HG03108 (cell line): ENCODE data around the gene C1orf53.
"Not testable (repeated sequence)": the region's sequence is repeated elsewhere in the genome, so short reads cannot be mapped to it uniquely, and the experiment has no call there.

ENCODE experiments used
- ATAC-seq: cut with Tn5 transposase; IDR thresholded peaks from one replicate; pipeline ENCODE4 v1.9.1; 2021; ENCODE audit warnings: moderate library complexity; ENCODE audit not compliant: unreplicated experiment

The C1orf53 gene

DNA sequence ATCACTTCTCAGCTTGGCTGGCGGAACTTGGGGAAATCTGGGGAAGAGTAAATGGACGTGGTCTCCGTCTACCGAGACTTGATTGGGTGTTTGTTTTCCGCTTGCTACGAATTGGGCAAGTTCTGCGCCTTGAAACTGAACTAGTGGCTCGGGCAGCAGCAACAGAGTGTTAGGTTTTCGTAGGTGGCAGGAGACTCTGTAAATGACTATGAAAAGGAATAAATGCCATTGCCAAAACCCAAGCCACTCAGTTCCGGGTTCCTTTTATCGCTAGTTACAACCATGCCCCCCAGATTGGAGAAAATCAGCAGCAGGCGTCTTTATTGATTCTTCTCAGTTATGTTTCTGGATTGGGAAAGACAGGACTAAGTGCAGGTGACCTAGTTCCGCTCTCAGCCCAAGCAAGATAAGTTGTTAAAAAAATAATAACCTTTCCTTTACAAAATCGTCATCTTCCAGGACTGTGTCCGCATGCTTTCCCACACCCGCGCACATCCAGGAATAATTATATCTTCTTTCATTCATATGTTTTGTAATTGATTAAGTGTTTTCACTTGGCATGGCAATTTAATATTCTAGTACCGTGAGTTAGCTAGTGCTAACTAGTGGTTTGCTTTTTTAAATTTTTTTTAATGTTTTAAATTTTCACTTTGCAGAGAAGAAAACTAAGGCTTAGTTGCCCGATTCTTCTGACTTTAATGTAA, 18.1 kb downstream of the C1orf53 start:
- no peak for ATAC-seq

GRCh38 chr1:197921235-197922069, 19.0 kb downstream of the C1orf53 start:
- no peak for ATAC-seq

GRCh38 chr1:197922070-197922390, 19.6 kb downstream of the C1orf53 start:
- ATAC-seq, result no peak

GRCh38 chr1:197923038-197923437, 20.6 kb downstream of the C1orf53 start:
- ATAC-seq, result no peak

DNA sequence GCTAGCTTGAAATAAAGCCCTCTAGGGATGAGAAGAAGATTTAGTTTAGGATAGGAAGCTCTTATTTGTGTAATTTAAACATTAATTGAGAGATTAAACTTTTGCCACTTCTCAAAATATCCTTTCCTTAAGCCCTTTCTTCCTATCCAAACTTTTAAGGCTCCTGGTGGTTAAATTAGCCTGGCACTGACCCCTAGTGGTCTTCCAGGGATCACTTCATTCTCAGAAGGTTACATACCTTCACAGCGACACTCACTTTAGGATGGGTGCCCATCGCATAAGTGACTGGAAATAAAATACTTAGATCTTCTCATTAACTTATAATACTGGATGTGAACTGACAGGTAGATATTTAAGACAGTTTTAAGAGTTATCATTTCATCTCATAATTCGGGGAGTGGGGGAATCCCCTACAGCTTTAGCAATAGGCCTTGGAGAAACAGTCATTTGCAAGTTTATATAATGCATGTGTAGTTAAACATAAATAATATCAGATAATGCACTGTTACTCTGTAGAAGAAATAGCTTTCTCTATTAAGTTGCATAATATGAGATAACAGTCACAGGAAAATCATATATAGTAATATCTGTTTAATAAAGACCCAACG, 22.2 kb downstream of the C1orf53 start:
- no peak for ATAC-seq

GRCh38 chr1:197927908-197928665, 25.7 kb downstream of the C1orf53 start:
- ATAC-seq, result no peak

- ATAC-seq, result no peak
Observed at GRCh38 chr1:197928849-197929336, 26.5 kb downstream of the C1orf53 start.

DNA sequence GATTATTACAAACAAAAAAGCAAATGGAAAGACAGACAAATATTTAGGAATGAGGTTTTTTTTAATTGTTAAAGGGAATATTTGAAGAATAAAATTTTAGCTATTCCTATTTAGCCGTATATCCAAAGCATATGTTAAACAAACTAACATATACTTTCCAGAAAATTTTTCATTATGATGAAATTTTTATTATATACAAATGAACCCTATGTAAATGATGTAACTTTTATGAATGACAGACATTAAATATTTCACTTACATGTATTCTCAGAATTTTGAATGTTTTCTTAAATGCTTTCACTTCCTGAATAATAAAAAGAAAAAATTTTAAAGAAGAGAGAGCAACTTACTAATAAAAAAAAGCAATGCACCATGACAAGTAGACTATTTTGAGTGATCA, 30.6 kb downstream of the C1orf53 start:
- ATAC-seq, result no peak

GRCh38 chr1:197933647-197934046, 31.2 kb downstream of the C1orf53 start:
- no peak for ATAC-seq

DNA sequence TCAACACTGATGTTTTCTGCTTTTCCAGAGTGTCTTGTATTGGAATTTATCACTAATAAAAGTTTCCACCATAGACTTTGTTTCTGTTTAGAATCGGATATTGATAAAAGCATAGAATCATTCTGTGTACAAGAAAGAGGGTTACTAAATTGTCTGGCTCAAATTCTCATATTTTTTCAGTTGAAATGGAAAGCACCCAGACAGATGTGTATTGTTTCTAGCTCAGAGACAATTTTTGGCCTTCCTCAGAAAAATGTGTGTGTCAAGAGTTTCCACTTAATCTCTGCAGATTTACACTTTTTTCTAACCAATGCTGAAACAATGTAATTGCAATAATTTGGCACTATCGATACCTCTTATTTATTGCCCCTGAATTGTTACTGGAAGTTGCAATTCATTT, 35.0 kb downstream of the C1orf53 start:
- ATAC-seq, result no peak

- ATAC-seq, result no peak
Observed at GRCh38 chr1:197937892-197938291, 35.5 kb downstream of the C1orf53 start.

DNA sequence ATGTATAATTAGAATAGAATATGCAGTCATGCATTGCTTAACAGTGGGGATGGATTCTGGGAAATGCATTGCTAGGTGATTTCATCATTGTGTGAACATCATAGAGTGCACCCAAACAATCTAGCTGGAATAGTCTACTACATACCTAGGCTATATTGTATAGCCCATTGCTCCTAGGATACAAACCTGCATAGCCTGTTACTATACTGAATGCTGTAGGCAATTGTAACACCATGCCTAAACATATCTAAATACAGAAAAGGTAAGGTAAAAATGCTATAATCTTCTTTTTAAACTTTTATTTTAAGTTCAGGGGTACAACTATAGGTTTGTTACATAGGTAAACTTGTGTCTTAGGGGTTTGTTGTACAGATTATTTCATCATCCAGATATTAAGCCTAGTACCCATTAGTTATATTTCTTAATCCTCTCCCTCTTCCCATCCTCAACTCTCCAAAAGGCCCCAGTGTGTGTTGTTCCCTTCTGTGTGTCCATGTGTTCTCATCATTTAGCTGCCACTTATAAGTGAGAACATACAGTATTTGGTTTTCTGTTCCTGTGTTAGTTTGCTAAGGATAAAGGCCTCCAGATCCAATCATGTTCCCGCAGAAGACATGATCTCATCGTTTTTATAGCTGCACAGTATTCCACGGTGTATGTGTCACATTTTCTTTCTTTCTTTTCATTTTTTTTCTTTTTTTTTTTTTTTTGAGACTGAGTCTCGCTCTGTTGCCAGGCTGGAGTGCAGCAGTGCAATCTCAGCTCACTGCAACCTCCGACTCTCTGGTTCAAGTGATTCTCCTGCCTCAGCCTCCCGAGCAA, 36.9 kb downstream of the C1orf53 start:
- not testable (repeated sequence) for ATAC-seq

DNA sequence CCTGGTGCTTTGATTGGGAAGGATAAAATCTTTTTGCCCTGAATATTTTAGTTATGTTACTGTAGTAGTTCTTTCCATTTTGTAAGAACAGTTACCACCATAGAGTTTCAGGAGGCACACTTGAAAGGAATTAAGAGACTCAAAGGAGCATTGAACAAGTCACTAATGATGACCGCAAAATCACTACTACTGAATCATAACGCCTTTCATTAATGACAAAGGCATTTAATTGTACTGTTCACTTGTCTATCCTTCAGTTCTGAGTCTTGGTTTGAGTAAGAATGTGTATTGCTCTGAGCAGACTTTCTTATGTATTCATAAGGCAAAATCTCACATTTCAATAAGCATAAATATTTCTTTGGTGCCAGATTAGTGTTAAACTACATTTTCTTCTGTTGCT, 39.6 kb downstream of the C1orf53 start:
- no peak for ATAC-seq

GRCh38 chr1:197944485-197944884, 42.1 kb downstream of the C1orf53 start:
- ATAC-seq, result no peak

DNA sequence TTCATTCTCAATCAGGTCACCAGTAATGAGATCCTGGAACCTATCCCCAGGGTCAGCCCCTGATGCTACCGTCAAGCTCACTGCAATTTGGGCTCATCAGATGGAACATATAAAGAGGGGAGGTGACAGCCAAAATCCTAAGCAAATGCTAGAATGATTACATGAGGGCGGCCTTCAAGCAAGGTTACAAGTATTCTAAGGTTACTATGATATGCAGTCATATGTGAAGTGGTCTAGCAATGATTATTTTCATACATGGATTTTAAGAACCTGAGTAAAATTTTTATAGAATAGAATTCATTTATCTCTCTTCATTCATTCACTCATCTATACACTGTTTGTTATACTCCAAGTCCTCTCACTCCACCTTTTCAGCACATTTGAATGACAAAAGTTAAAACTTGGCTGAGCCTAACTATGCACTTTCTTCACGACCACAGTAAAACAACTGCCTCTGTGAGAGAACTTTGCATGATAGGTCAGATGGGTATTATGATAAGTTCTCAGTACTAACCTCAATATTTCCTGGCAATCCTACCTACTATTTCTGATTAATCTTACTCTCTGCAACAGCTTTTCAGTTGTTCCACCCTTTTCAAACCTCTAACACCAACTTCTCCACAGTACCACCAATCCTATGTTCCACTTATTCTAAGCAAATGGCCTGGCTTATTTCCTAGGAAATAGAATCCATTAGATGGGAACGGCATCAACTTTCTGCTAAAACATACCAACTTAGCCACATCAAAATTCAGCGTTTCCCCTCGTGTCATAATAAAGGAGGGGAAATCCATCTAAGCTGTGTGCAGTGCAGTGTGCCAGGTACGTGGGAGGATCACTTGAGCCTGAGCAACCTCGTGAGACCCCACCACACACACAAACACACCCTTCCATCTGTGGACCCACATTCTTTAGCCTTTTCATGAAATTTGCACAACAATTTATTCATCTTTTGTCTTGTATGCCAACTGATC, 46.8 kb downstream of the C1orf53 start:
- no peak for ATAC-seq

GRCh38 chr1:197951089-197951488, 48.7 kb downstream of the C1orf53 start:
- ATAC-seq, result no peak

- ATAC-seq, result no peak
Observed at GRCh38 chr1:197951617-197952175, 49.3 kb downstream of the C1orf53 start.

- not testable (repeated sequence) for ATAC-seq
Observed at GRCh38 chr1:197953472-197953871, 51.0 kb downstream of the C1orf53 start.
